CD14-positive monocyte (primary cell): ENCODE measurements around the gene CNOT2. TPM values are rescaled to one million over a fixed set of nuclear protein-coding genes. Genes with fewer than 3 reads are reported as not detected.

Source experiments
- DNase-seq, 3 donors: peaks; one replicate each; pipeline ENCODE4 v3.0.0-alpha.2; 2011 to 2022
- H2AFZ ChIP-seq: 2 replicates; pipeline ENCODE4 v1.6.0; 2012; ENCODE audit warnings: mild to moderate bottlenecking, low read depth, low read length, inconsistent platforms; ENCODE audit not compliant: insufficient read depth, poor library complexity, severe bottlenecking
- H3K27ac ChIP-seq, 2 donors: 1 replicate in 1 of 2; 2 replicates in 1 of 2; pipeline ENCODE4 v1.5.1; 2012 to 2013; ENCODE audit warnings: low read length in 2 of 2, control low read depth in 1 of 2, inconsistent platforms in 1 of 2, low read depth in 1 of 2, mild to moderate bottlenecking in 1 of 2
- H3K27me3 ChIP-seq, 2 donors: one replicate each; pipeline versions ENCODE4 v1.6.0 to v1.6.1; 2011 to 2013; ENCODE audit warnings: low read length in 2 of 2; ENCODE audit not compliant: control insufficient read depth in 2 of 2, insufficient read depth in 2 of 2
- H3K36me3 ChIP-seq, 2 donors: replicated peaks in 1 of 2; 1 replicate in 1 of 2; 2 replicates in 1 of 2; pipeline versions ENCODE4 v1.5.1 to v1.6.1; 2012 to 2013; ENCODE audit warnings: low read length in 2 of 2, control low read depth in 1 of 2, inconsistent platforms in 1 of 2, mild to moderate bottlenecking in 1 of 2; ENCODE audit not compliant: insufficient read depth in 2 of 2, control insufficient read depth in 1 of 2
- H3K4me1 ChIP-seq, 2 donors: 1 replicate in 1 of 2; 2 replicates in 1 of 2; pipeline versions ENCODE4 v1.5.1 to v1.6.1; 2012 to 2013; ENCODE audit warnings: low read length in 2 of 2, control low read depth in 1 of 2, inconsistent platforms in 1 of 2, mild to moderate bottlenecking in 1 of 2, moderate library complexity in 1 of 2; ENCODE audit not compliant: insufficient read depth in 2 of 2, control insufficient read depth in 1 of 2
- H3K4me2 ChIP-seq: replicated peaks from 2 replicates; pipeline ENCODE3; 2012; ENCODE audit warnings: low read length, moderate library complexity, mild to moderate bottlenecking; ENCODE audit not compliant: poor library complexity, severe bottlenecking; ENCODE audit errors: extremely low read depth
- H3K4me3 ChIP-seq, 3 experiments: fragments of 200-600 bp in 1 of 3; sonication (generic) in 1 of 3; replicated peaks in 1 of 3; 1 replicate in 2 of 3; 2 replicates in 1 of 3; pipeline ENCODE4 v1.5.1; 2011 to 2013; ENCODE audit warnings: low read length in 3 of 3, mild to moderate bottlenecking in 3 of 3, control low read depth in 2 of 3, low read depth in 2 of 3, inconsistent platforms in 1 of 3, moderate library complexity in 1 of 3
- H3K79me2 ChIP-seq: 2 replicates; pipeline ENCODE4 v1.6.0; 2012; ENCODE audit warnings: mild to moderate bottlenecking, control low read depth, inconsistent platforms, low read length, moderate library complexity; ENCODE audit not compliant: insufficient read depth
- H3K9ac ChIP-seq: 2 replicates; pipeline ENCODE4 v1.6.0; 2017; ENCODE audit warnings: low read length, mild to moderate bottlenecking; ENCODE audit not compliant: insufficient read depth, poor library complexity, severe bottlenecking
- H3K9me3 ChIP-seq, 2 donors: replicated peaks in 1 of 2; 1 replicate in 1 of 2; 2 replicates in 1 of 2; pipeline versions ENCODE4 v1.5.1 to v1.6.1; 2012 to 2013; ENCODE audit warnings: low read length in 2 of 2, control low read depth in 1 of 2; ENCODE audit not compliant: control insufficient read depth in 1 of 2, insufficient read depth in 1 of 2
- H4K20me1 ChIP-seq: 2 replicates; pipeline ENCODE4 v1.6.0; 2012; ENCODE audit warnings: mild to moderate bottlenecking, low read length, control low read depth, moderate library complexity; ENCODE audit not compliant: insufficient read depth
- H3K27ac Mint-ChIP-seq, 7 donors: one replicate each; pipeline ENCODE4 v1.8.0; 2020; ENCODE audit warnings: mild to moderate bottlenecking in 7 of 7, mixed read lengths in 7 of 7, moderate library complexity in 6 of 7, inconsistent platforms in 2 of 7
- H3K27me3 Mint-ChIP-seq, 3 donors: one replicate each; pipeline ENCODE4 v1.8.0; 2021 to 2022; ENCODE audit warnings: low read depth in 3 of 3, mild to moderate bottlenecking in 3 of 3, mixed read lengths in 3 of 3, moderate library complexity in 3 of 3, inconsistent platforms in 1 of 3
- H3K36me3 Mint-ChIP-seq, 2 donors: one replicate each; pipeline ENCODE4 v1.8.0; 2020; ENCODE audit warnings: mixed read lengths in 2 of 2, inconsistent platforms in 1 of 2, mild to moderate bottlenecking in 1 of 2
- H3K4me1 Mint-ChIP-seq: one replicate; pipeline ENCODE4 v1.8.0; 2020; ENCODE audit warnings: mild to moderate bottlenecking, mixed read lengths
- H3K4me3 Mint-ChIP-seq, 2 donors: one replicate each; pipeline ENCODE4 v1.8.0; 2020; ENCODE audit warnings: mild to moderate bottlenecking in 2 of 2, mixed read lengths in 2 of 2, moderate library complexity in 1 of 2
- H3K9me3 Mint-ChIP-seq, 7 donors: one replicate each; pipeline ENCODE4 v1.8.0; 2020 to 2022; ENCODE audit warnings: mixed read lengths in 7 of 7, mild to moderate bottlenecking in 6 of 7, moderate library complexity in 6 of 7, inconsistent platforms in 2 of 7
- WGBS: methylation state at CpG from one replicate; pipeline ENCODE4 v1.1.5; 2013; ENCODE audit warnings: missing lambda C conversion rate; ENCODE audit not compliant: insufficient coverage; 5-methylcytosine and 5-hydroxymethylcytosine counted together
- intact Hi-C, 2 donors: fragments of 100-400 bp; cut with micrococcal nuclease; formaldehyde crosslinking; loops; one replicate each; pipeline versions ENCODE4 v1.15.0 to v1.15.1; 2023
- polyA plus RNA-seq, 3 donors: library from polyadenylated mRNA; depleted of rRNA in 1 of 3; unstranded in 2 of 3; stranded (reverse) in 1 of 3; fragments of 300-500 nt in 2 of 3; fragments of >200 nt in 1 of 3; fragmentation: Illumina TruSeq in 2 of 3; gene quantifications; 1 replicate in 2 of 3; 2 replicates in 1 of 3; pipeline ENCODE4 v1.2.3, GENCODE V29; 2012 to 2021
- TF ChIP-seq, protein P1 (sequence below): fragments of 200-600 bp; IDR thresholded peaks from one replicate; pipeline ENCODE4 v1.8.0; 2022; ENCODE audit warnings: antibody characterized with exemption, mild to moderate bottlenecking

The CNOT2 gene
- polyA plus RNA-seq, 3 donors, result 49.8 to 77.2 (median 72.7) TPM

DNA sequence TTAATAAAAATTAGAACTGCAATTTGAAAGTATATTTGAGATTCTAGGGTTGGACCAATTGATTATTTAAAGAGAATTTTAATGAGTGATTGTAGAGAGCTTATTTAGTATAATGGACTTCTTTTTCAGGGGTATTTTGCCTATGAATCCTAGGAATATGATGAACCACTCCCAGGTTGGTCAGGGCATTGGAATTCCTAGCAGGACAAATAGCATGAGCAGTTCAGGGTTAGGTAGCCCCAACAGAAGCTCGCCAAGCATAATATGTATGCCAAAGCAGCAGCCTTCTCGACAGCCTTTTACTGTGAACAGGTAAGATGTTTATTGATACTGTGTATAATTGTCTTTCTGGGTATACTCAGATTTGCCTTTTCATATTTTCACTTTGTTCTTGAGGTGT lies 86.9 kb downstream of the CNOT2 start:
- Mint-ChIP-seq H3K27ac (no peak overlapping the region), H3K9me3 (peaks cover 0 to 3% (median 0%) of the 10 kb centered on the region in 7 donors), H3K36me3 (peaks cover 34 to 41% of the 10 kb centered on the region in 2 donors), H3K27me3 (no peaks in the 10 kb centered on the region), H3K4me3 (no peak overlapping the region), H3K4me1 (no peaks in the 10 kb centered on the region)
- Histone ChIP-seq H3K27me3 (no peaks in the 10 kb centered on the region), H3K9ac (no peak overlapping the region), H3K36me3 (peaks cover 8 to 61% of the 10 kb centered on the region in 2 donors), H3K4me3 (no peak overlapping the region), H2AFZ (no peak overlapping the region), H4K20me1 (peaks cover 13% of the 10 kb centered on the region), H3K4me1 (no peaks in the 10 kb centered on the region), H3K9me3 (no peaks in the 10 kb centered on the region), H3K4me2 (no peak overlapping the region), H3K27ac (no peak overlapping the region), H3K79me2 (peaks cover 7% of the 10 kb centered on the region)
- TF ChIP-seq, protein P1, sequence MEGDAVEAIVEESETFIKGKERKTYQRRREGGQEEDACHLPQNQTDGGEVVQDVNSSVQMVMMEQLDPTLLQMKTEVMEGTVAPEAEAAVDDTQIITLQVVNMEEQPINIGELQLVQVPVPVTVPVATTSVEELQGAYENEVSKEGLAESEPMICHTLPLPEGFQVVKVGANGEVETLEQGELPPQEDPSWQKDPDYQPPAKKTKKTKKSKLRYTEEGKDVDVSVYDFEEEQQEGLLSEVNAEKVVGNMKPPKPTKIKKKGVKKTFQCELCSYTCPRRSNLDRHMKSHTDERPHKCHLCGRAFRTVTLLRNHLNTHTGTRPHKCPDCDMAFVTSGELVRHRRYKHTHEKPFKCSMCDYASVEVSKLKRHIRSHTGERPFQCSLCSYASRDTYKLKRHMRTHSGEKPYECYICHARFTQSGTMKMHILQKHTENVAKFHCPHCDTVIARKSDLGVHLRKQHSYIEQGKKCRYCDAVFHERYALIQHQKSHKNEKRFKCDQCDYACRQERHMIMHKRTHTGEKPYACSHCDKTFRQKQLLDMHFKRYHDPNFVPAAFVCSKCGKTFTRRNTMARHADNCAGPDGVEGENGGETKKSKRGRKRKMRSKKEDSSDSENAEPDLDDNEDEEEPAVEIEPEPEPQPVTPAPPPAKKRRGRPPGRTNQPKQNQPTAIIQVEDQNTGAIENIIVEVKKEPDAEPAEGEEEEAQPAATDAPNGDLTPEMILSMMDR, result no peak
- intact Hi-C loops, result no loop called here
- WGBS, result no CpG with 5 or more reads among the region's 2 CpGs
- DNase-seq, result no peak

GRCh38 chr12:70332236-70332635 lies 89.0 kb downstream of the CNOT2 start:
- Histone ChIP-seq H3K27ac (no peak overlapping the region), H3K36me3 (peaks cover 27 to 71% of the 10 kb centered on the region in 2 donors), H3K9ac (no peak overlapping the region), H3K27me3 (no peaks in the 10 kb centered on the region), H4K20me1 (peaks cover 13% of the 10 kb centered on the region), H3K4me3 (no peak overlapping the region), H3K9me3 (no peaks in the 10 kb centered on the region), H3K79me2 (no peaks in the 10 kb centered on the region), H2AFZ (no peak overlapping the region), H3K4me1 (no peaks in the 10 kb centered on the region), H3K4me2 (no peak overlapping the region)
- no peaks in the 10 kb centered on the region for H3K27me3 Mint-ChIP-seq
- no peaks in the 10 kb centered on the region for H3K9me3 Mint-ChIP-seq
- H3K4me3 Mint-ChIP-seq, result no peak overlapping the region
- H3K36me3 Mint-ChIP-seq, result peaks cover 39 to 47% of the 10 kb centered on the region in 2 donors
- no peak overlapping the region for H3K27ac Mint-ChIP-seq
- TF ChIP-seq, protein P1, result no peak
- no peak for DNase-seq
- H3K4me1 Mint-ChIP-seq, result no peaks in the 10 kb centered on the region
- intact Hi-C loops, result no loop called here
